Keratinocyte (primary cell): ENCODE data around the gene PRKCA. TPM values are rescaled to one million over a fixed set of nuclear protein-coding genes. Genes with fewer than 3 reads are reported as not detected.

ENCODE experiments used
- DNase-seq: peaks from one replicate; pipeline ENCODE4 v3.0.0-alpha.2; 2011; ENCODE audit warnings: low read depth, missing footprints, low spot score
- FAIRE-seq: peaks from 2 replicates; lab custom pipeline; 2011; peaks lifted over from hg19 to GRCh38; lab: Jason Lieb, UNC
- H2AFZ ChIP-seq: 2 replicates; pipeline ENCODE4 v1.6.0; 2012; ENCODE audit warnings: low read length, control low read depth, inconsistent platforms; ENCODE audit not compliant: control insufficient read depth
- H3K27ac ChIP-seq: 2 replicates; pipeline ENCODE4 v1.5.1; 2011; ENCODE audit warnings: low read length; ENCODE audit not compliant: control insufficient read depth, insufficient read depth
- H3K27me3 ChIP-seq: 3 replicates; pipeline ENCODE4 v1.6.0; 2011; ENCODE audit warnings: low read length; ENCODE audit not compliant: control insufficient read depth, insufficient read depth; ENCODE audit errors: extremely low read depth
- H3K36me3 ChIP-seq, 2 experiments: 2 replicates in 1 of 2; 3 replicates in 1 of 2; pipeline ENCODE4 v1.5.1; 2011; ENCODE audit warnings: low read length in 2 of 2, mild to moderate bottlenecking in 1 of 2; ENCODE audit not compliant: control insufficient read depth in 2 of 2, insufficient read depth in 2 of 2; ENCODE audit errors: extremely low read depth in 1 of 2
- H3K4me1 ChIP-seq: 3 replicates; pipeline ENCODE4 v1.5.1; 2011; ENCODE audit warnings: low read length; ENCODE audit not compliant: control insufficient read depth, insufficient read depth; ENCODE audit errors: extremely low read depth
- H3K4me2 ChIP-seq: 3 replicates; pipeline ENCODE4 v1.6.0; 2011; ENCODE audit warnings: low read depth, low read length; ENCODE audit not compliant: control insufficient read depth, insufficient read depth; ENCODE audit errors: extremely low read depth
- H3K4me3 ChIP-seq, 3 experiments: fragments of 200-600 bp in 1 of 3; sonication (generic) in 1 of 3; 2 replicates in 2 of 3; 3 replicates in 1 of 3; pipeline ENCODE4 v1.5.1; 2011 to 2016; ENCODE audit warnings: low read length in 3 of 3, mild to moderate bottlenecking in 3 of 3, control low read depth in 2 of 3, inconsistent platforms in 1 of 3, low read depth in 1 of 3, mixed read lengths in 1 of 3, mixed run types in 1 of 3, moderate library complexity in 1 of 3; ENCODE audit not compliant: control insufficient read depth in 2 of 3, insufficient read depth in 2 of 3; ENCODE audit errors: extremely low read depth in 1 of 3
- H3K79me2 ChIP-seq: 2 replicates; pipeline ENCODE4 v1.6.0; 2012; ENCODE audit warnings: low read length; ENCODE audit not compliant: control insufficient read depth, insufficient read depth
- H3K9ac ChIP-seq: 3 replicates; pipeline ENCODE4 v1.6.0; 2011; ENCODE audit warnings: low read length; ENCODE audit not compliant: control insufficient read depth, insufficient read depth; ENCODE audit errors: extremely low read depth
- H3K9me1 ChIP-seq: 3 replicates; pipeline ENCODE4 v1.6.0; 2011; ENCODE audit warnings: low read length; ENCODE audit not compliant: control insufficient read depth, insufficient read depth; ENCODE audit errors: extremely low read depth
- H3K9me3 ChIP-seq: 2 replicates; pipeline ENCODE4 v1.5.1; 2012; ENCODE audit warnings: low read depth, low read length; ENCODE audit not compliant: control insufficient read depth
- H4K20me1 ChIP-seq: 3 replicates; pipeline ENCODE4 v1.6.0; 2011; ENCODE audit warnings: low read length; ENCODE audit not compliant: control insufficient read depth, insufficient read depth; ENCODE audit errors: extremely low read depth
- EZH2 ChIP-seq: IDR thresholded peaks from one replicate; pipeline ENCODE4 v1.6.1; 2012; ENCODE audit warnings: inconsistent platforms, mild to moderate bottlenecking, low read length, moderate library complexity
- dilution Hi-C: fragments of 300-500 bp; cut with MboI; formaldehyde crosslinking; loops from one replicate; pipeline ENCODE4 v1.7.0; 2020; ENCODE audit warnings: low sequenced_read_pairs; ENCODE audit not compliant: extremely low pct_ligation_motif_present
- polyA plus RNA-seq, 5 experiments: library from polyadenylated mRNA; depleted of rRNA in 3 of 5; stranded (reverse) in 3 of 5; stranded (forward) in 1 of 5; unstranded in 1 of 5; fragments of >200 nt; gene quantifications; 1 replicate in 1 of 5; 2 replicates in 3 of 5; 3 replicates in 1 of 5; pipeline versions ENCODE4 v1.2.1 to v1.2.3, GENCODE V29; 2011 to 2012; ENCODE audit warnings: missing spikeins in 2 of 5, low read depth in 1 of 5, low replicate concordance in 1 of 5
- TF ChIP-seq, protein P1 (sequence below), 3 experiments: IDR thresholded peaks in 1 of 3; conservative IDR thresholded peaks in 1 of 3; optimal IDR thresholded peaks in 1 of 3; 2 replicates in 2 of 3; 3 replicates in 1 of 3; pipeline versions ENCODE3 to v1.5.1; 2011; ENCODE audit warnings: low read length in 3 of 3, mild to moderate bottlenecking in 3 of 3, moderate library complexity in 2 of 3, control low read depth in 1 of 3, inconsistent platforms in 1 of 3; ENCODE audit not compliant: insufficient read depth in 2 of 3; ENCODE audit errors: extremely low read depth in 1 of 3

Gene PRKCA
- polyA plus RNA-seq, 1 donor (not counting 4 experiments of a cell fraction or from before 2014, with no cell fraction given) = 3.6 TPM

DNA sequence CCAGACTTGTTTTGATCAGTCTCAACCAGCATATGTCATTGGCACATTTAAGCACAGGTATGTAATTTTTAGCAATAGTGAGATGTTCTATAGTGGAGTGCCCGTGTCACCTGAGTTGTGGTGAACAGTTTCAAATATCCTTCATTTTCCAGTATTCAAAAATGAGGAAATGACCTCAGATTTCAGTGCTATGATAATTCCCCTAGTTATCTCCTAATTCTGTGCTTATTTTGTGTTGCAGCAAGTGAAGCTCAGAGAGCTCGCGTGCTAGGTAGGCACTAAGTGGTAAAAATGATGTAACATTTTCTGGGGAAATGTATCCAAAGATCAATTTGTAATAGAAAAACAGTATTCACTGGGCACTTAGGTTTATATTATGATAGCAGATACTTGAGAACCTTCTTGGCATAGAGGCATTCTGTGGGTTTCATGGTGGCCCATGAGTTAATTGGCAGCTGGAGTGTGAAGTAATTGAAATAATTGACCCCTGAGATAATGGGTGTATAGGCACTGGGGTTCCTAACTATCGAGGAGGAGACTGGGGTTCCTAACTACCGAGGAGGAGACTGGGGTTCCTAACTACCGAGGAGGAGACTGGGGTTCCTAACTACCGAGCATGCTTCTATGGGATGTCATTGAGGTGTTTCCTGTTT is 159.1 kb downstream of the PRKCA start:
- dilution Hi-C loops = no loop called here
- Histone ChIP-seq H3K27ac (peak overlapping the region; percentile 9), H3K27me3 (no peaks in the 10 kb centered on the region), H4K20me1 (no peaks in the 10 kb centered on the region), H3K79me2 (no peaks in the 10 kb centered on the region), H3K4me2 (peak overlapping the region; percentile 14), H3K9me1 (no peaks in the 10 kb centered on the region), H3K9me3 (peaks cover 2% of the 10 kb centered on the region), H3K36me3 (no peaks in the 10 kb centered on the region), H2AFZ (no peak overlapping the region), H3K4me3 (no peak overlapping the region), H3K9ac (no peak overlapping the region), H3K4me1 (peaks cover 48% of the 10 kb centered on the region)
- no peak for FAIRE-seq
- DNase-seq = no peak
- TF ChIP-seq EZH2 = no peak
- TF ChIP-seq, protein P1, sequence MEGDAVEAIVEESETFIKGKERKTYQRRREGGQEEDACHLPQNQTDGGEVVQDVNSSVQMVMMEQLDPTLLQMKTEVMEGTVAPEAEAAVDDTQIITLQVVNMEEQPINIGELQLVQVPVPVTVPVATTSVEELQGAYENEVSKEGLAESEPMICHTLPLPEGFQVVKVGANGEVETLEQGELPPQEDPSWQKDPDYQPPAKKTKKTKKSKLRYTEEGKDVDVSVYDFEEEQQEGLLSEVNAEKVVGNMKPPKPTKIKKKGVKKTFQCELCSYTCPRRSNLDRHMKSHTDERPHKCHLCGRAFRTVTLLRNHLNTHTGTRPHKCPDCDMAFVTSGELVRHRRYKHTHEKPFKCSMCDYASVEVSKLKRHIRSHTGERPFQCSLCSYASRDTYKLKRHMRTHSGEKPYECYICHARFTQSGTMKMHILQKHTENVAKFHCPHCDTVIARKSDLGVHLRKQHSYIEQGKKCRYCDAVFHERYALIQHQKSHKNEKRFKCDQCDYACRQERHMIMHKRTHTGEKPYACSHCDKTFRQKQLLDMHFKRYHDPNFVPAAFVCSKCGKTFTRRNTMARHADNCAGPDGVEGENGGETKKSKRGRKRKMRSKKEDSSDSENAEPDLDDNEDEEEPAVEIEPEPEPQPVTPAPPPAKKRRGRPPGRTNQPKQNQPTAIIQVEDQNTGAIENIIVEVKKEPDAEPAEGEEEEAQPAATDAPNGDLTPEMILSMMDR (optimal IDR thresholded peaks at IDR 0.05 in 1 of 3, IDR thresholded peaks at IDR 0.05 in 1 of 3, conservative IDR thresholded peaks at IDR 0.05 in 1 of 3; ENCODE audit: extremely low read depth in 1 of 3, insufficient read depth in 2 of 3, low read length in 3 of 3) = no peak

DNA sequence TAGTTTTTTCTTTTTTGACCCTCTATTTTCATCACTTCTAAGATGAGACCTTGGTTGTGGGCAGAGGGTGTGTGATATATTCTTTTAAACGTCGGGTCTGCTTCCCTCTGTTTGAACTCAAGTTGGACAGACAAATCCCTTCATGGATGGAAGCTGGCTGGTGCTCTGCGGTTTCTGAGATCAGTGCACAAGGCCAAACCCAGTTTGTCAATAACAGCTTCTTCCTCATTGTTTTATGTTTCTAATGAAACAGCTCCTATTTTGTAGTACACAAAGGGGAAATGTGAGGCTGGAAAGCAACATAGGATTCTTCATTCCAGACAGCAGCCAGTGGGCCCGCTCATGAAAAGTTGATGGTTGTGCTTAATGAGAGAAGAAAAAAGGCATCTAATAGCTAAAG is 159.6 kb downstream of the PRKCA start:
- Histone ChIP-seq H3K9ac (no peak overlapping the region), H3K4me1 (peaks cover 54% of the 10 kb centered on the region), H3K27me3 (no peaks in the 10 kb centered on the region), H3K79me2 (no peaks in the 10 kb centered on the region), H2AFZ (no peak overlapping the region), H3K27ac (no peak overlapping the region), H3K9me3 (peaks cover 2% of the 10 kb centered on the region), H3K36me3 (no peaks in the 10 kb centered on the region), H3K4me2 (no peak overlapping the region), H4K20me1 (no peaks in the 10 kb centered on the region), H3K4me3 (no peak overlapping the region), H3K9me1 (no peaks in the 10 kb centered on the region)
- FAIRE-seq (no peak), DNase-seq (no peak)
- dilution Hi-C loops = no loop called here
- TF ChIP-seq, protein P1 (optimal IDR thresholded peaks at IDR 0.05 in 1 of 3, IDR thresholded peaks at IDR 0.05 in 1 of 3, conservative IDR thresholded peaks at IDR 0.05 in 1 of 3; ENCODE audit: extremely low read depth in 1 of 3, insufficient read depth in 2 of 3, low read length in 3 of 3) = no peak
